GM18867 (cell line): ENCODE data around the gene NEMP2.
A peak's percentile ranks its signal among the peaks of the same experiment; 100 is the strongest.

ENCODE experiments used
- ATAC-seq: cut with Tn5 transposase; IDR thresholded peaks from one replicate; pipeline ENCODE4 v1.9.1; 2021; ENCODE audit warnings: mild to moderate bottlenecking, moderate library complexity; ENCODE audit not compliant: unreplicated experiment

NEMP2 gene

GRCh38 chr2:190554357-190555006 lies 20.0 kb upstream of the NEMP2 start:
- no peak for ATAC-seq

- no peak for ATAC-seq
These were observed 18.7 kb upstream of the NEMP2 start for GRCh38 chr2:190553254-190553653.

- ATAC-seq: peak; percentile 97
These were observed 17.4 kb upstream of the NEMP2 start for GRCh38 chr2:190551928-190552327.

- ATAC-seq: no peak
These were observed 15.6 kb upstream of the NEMP2 start for GRCh38 chr2:190550137-190550536.

- ATAC-seq: no peak
These were observed 13.4 kb upstream of the NEMP2 start for GRCh38 chr2:190547886-190548285.

- no peak for ATAC-seq
These were observed 12.2 kb upstream of the NEMP2 start for GRCh38 chr2:190546734-190547133.

GRCh38 chr2:190545555-190546385 lies 11.2 kb upstream of the NEMP2 start:
- ATAC-seq: no peak

- ATAC-seq: no peak
These were observed 10.6 kb upstream of the NEMP2 start for GRCh38 chr2:190545093-190545492.

GRCh38 chr2:190540048-190540447 lies 5.5 kb upstream of the NEMP2 start:
- ATAC-seq: no peak

GRCh38 chr2:190538201-190538600 lies 3.7 kb upstream of the NEMP2 start:
- no peak for ATAC-seq

GRCh38 chr2:190537765-190538164 lies 3.2 kb upstream of the NEMP2 start:
- ATAC-seq: no peak

- no peak for ATAC-seq
These were observed 1.1 kb upstream of the NEMP2 start for GRCh38 chr2:190535586-190535985.

- ATAC-seq: no peak
These were observed 558 bp upstream of the NEMP2 start for GRCh38 chr2:190535121-190535439.

- peak; percentile 29 for ATAC-seq
These were observed 583 bp downstream of the NEMP2 start for GRCh38 chr2:190533968-190534309.

GRCh38 chr2:190533175-190533967 lies 1.2 kb downstream of the NEMP2 start:
- no peak for ATAC-seq

- ATAC-seq: no peak
These were observed 1.9 kb downstream of the NEMP2 start for GRCh38 chr2:190532581-190532980.

GRCh38 chr2:190530248-190530900 lies 4.1 kb downstream of the NEMP2 start:
- ATAC-seq: no peak

GRCh38 chr2:190529486-190530247 lies 4.9 kb downstream of the NEMP2 start:
- no peak for ATAC-seq

GRCh38 chr2:190528521-190529001 lies 6.0 kb downstream of the NEMP2 start:
- no peak for ATAC-seq

- no peak for ATAC-seq
These were observed 6.6 kb downstream of the NEMP2 start for GRCh38 chr2:190527918-190528317.
